Calu3 (cell line): ENCODE data around the gene ATXN3. TPM values are rescaled to one million over a fixed set of nuclear protein-coding genes. Genes with fewer than 3 reads are reported as not detected.

Experiments
- BruUV-seq: library from RNA; stranded (reverse); fragments of 400-500 nt; replicated peaks from 2 replicates; lab custom pipeline; 2021; lab: Mats Ljungman, UMichigan
- CTCF ChIA-PET: fragments of 300-600 bp; sonication (Branson Sonifier 250); formaldehyde crosslinking; loops from one replicate; lab custom pipeline; 2022; ENCODE audit warnings: antibody characterized with exemption; lab: Charles Lee
- DNase-seq: peaks from one replicate; pipeline ENCODE4 v3.0.0; 2022
- H3K27ac Mint-ChIP-seq: one replicate; pipeline ENCODE4 v1.8.0; 2022; ENCODE audit warnings: mixed read lengths; ENCODE audit not compliant: unreplicated experiment
- H3K27me3 Mint-ChIP-seq: one replicate; pipeline ENCODE4 v1.8.0; 2022; ENCODE audit warnings: mixed read lengths; ENCODE audit not compliant: unreplicated experiment
- H3K36me3 Mint-ChIP-seq: one replicate; pipeline ENCODE4 v1.8.0; 2022; ENCODE audit warnings: mild to moderate bottlenecking, moderate library complexity, mixed read lengths; ENCODE audit not compliant: insufficient read depth, unreplicated experiment
- H3K4me1 Mint-ChIP-seq: one replicate; pipeline ENCODE4 v1.8.0; 2022; ENCODE audit warnings: mild to moderate bottlenecking, low read depth, mixed read lengths; ENCODE audit not compliant: unreplicated experiment
- H3K4me3 Mint-ChIP-seq: one replicate; pipeline ENCODE4 v1.8.0; 2022; ENCODE audit warnings: mild to moderate bottlenecking, low read depth, moderate library complexity, mixed read lengths; ENCODE audit not compliant: unreplicated experiment
- H3K9me3 Mint-ChIP-seq: one replicate; pipeline ENCODE4 v1.8.0; 2022; ENCODE audit warnings: low read depth, mixed read lengths; ENCODE audit not compliant: unreplicated experiment
- CTCF ChIP-seq: fragments of 200-600 bp; IDR thresholded peaks from one replicate; pipeline ENCODE4 v1.8.0; 2022; ENCODE audit warnings: antibody characterized with exemption; ENCODE audit not compliant: unreplicated experiment
- intact Hi-C: fragments of 100-400 bp; cut with micrococcal nuclease; formaldehyde crosslinking; loops from one replicate; pipeline ENCODE4 v1.10.0; 2022; ENCODE audit not compliant: unreplicated experiment
- total RNA-seq: library from RNA; stranded (reverse); gene quantifications from 2 replicates; pipeline ENCODE4 v1.2.3, GENCODE V29; 2022

The ATXN3 gene
- total RNA-seq, 1 experiment from 2014 or later: 21.8 TPM

- TF ChIP-seq CTCF: no peak
- CTCF ChIA-PET: interaction anchor here (1.0 kb wide), 1 partner anchor 15 kb away, joined by 4 read pairs; no protein-coding TSS in a partner anchor
- H3K36me3 Mint-ChIP-seq: peaks cover 21% of the 10 kb centered on the region
- no peaks in the 10 kb centered on the region for H3K27me3 Mint-ChIP-seq
- intact Hi-C loops: loop anchor here (10.0 kb wide), 1 partner anchor 187 kb away; no protein-coding TSS in a partner anchor
- H3K4me3 Mint-ChIP-seq: no peak overlapping the region
- no peaks in the 10 kb centered on the region for H3K9me3 Mint-ChIP-seq
- no peak overlapping the region for H3K27ac Mint-ChIP-seq
- no TSS peak for BruUV-seq
- no peaks in the 10 kb centered on the region for H3K4me1 Mint-ChIP-seq
- no peak for DNase-seq
Observed at GRCh38 chr14:92012121-92012748, 94.1 kb downstream of the ATXN3 start.

GRCh38 chr14:92010644-92011043 is 95.7 kb downstream of the ATXN3 start:
- no peak overlapping the region for H3K27ac Mint-ChIP-seq
- no peaks in the 10 kb centered on the region for H3K27me3 Mint-ChIP-seq
- no TSS peak for BruUV-seq
- no peaks in the 10 kb centered on the region for H3K9me3 Mint-ChIP-seq
- no peaks in the 10 kb centered on the region for H3K4me1 Mint-ChIP-seq
- CTCF ChIA-PET: no interaction called here
- H3K4me3 Mint-ChIP-seq: no peak overlapping the region
- intact Hi-C loops: loop anchor here (10.0 kb wide), 1 partner anchor 186 kb away; no protein-coding TSS in a partner anchor
- TF ChIP-seq CTCF: no peak
- DNase-seq: no peak
- H3K36me3 Mint-ChIP-seq: peaks cover 22% of the 10 kb centered on the region

- H3K27me3 Mint-ChIP-seq: no peaks in the 10 kb centered on the region
- BruUV-seq: no TSS peak
- no peak overlapping the region for H3K4me3 Mint-ChIP-seq
- no peak overlapping the region for H3K27ac Mint-ChIP-seq
- TF ChIP-seq CTCF: no peak
- CTCF ChIA-PET: no interaction called here
- DNase-seq: no peak
- H3K4me1 Mint-ChIP-seq: no peaks in the 10 kb centered on the region
- intact Hi-C loops: loop anchor here (10.0 kb wide), 1 partner anchor 185 kb away; no protein-coding TSS in a partner anchor
- H3K36me3 Mint-ChIP-seq: peaks cover 29% of the 10 kb centered on the region
- no peaks in the 10 kb centered on the region for H3K9me3 Mint-ChIP-seq
Observed at GRCh38 chr14:92009604-92010003, 96.8 kb downstream of the ATXN3 start.

Other genes starting within 250 kb of the ATXN3 start
- 82.7 and 86.6 TPM in 2 replicates for gene TC2N, start 239.0 kb downstream of the ATXN3 start, total RNA-seq
- gene FBLN5, start 158.9 kb downstream of the ATXN3 start, total RNA-seq: 0.39 and 0.90 TPM in 2 replicates
- gene TRIP11, start 66.5 kb downstream of the ATXN3 start, total RNA-seq: 50.2 and 53.8 TPM in 2 replicates
- 101 and 122 TPM in 2 replicates for gene NDUFB1, start 15.1 kb upstream of the ATXN3 start, total RNA-seq
- 70.3 and 76.7 TPM in 2 replicates for gene CPSF2, start 15.4 kb upstream of the ATXN3 start, total RNA-seq
- gene SLC24A4, start 216.6 kb upstream of the ATXN3 start, total RNA-seq: not detected in 2 replicates